ENCODE results near the gene AGAP2. TPM values are rescaled to one million over a fixed set of nuclear protein-coding genes. Genes with fewer than 3 reads are reported as not detected.
A peak's percentile ranks its signal among the peaks of the same experiment; 100 is the strongest.

AGAP2 gene
- 0.72 TPM for polyA plus RNA-seq (2012; ENCODE audit: insufficient read length, low read depth)

GRCh38 chr12:57738661-57739237, at the start of gene AGAP2:
AGAP2 (minus strand) TSS chr12:57738742; CDS start chr12:57738246, 496 bp downstream.
- TF ChIP-seq REST (IDR thresholded peaks at IDR 0.05; ENCODE audit: insufficient read depth in 1 of 2, low read depth in 2 of 2, low read length in 2 of 2) (no peak), FOXP2 (optimal IDR thresholded peaks at IDR 0.05; ENCODE audit: borderline replicate concordance, extremely low read depth, extremely low read length, insufficient read depth) (no peak), POLR2AphosphoS5 (IDR thresholded peaks at IDR 0.05; ENCODE audit: low read depth, low read length) (no peak), TAF1 (IDR thresholded peaks at IDR 0.05; ENCODE audit: borderline replicate concordance, insufficient read depth, low read length) (no peak), SIN3A (IDR thresholded peaks at IDR 0.05; ENCODE audit: borderline replicate concordance, insufficient read depth, low read length) (no peak)

- TF ChIP-seq REST (IDR thresholded peaks at IDR 0.05; ENCODE audit: insufficient read depth in 1 of 2, low read depth in 2 of 2, low read length in 2 of 2), result no peak
- no peak for TF ChIP-seq FOXP2 (optimal IDR thresholded peaks at IDR 0.05; ENCODE audit: borderline replicate concordance, extremely low read depth, extremely low read length, insufficient read depth)
- TF ChIP-seq SIN3A (IDR thresholded peaks at IDR 0.05; ENCODE audit: borderline replicate concordance, insufficient read depth, low read length), result no peak
- no peak for TF ChIP-seq TAF1 (IDR thresholded peaks at IDR 0.05; ENCODE audit: borderline replicate concordance, insufficient read depth, low read length)
- no peak for TF ChIP-seq POLR2AphosphoS5 (IDR thresholded peaks at IDR 0.05; ENCODE audit: low read depth, low read length)
These were observed 45.3 kb upstream of the AGAP2 start for GRCh38 chr12:57783861-57784260.

GRCh38 chr12:57783466-57783801, 44.9 kb upstream of the AGAP2 start:
- TF ChIP-seq TAF1 (IDR thresholded peaks at IDR 0.05; ENCODE audit: borderline replicate concordance, insufficient read depth, low read length) (no peak), SIN3A (IDR thresholded peaks at IDR 0.05; ENCODE audit: borderline replicate concordance, insufficient read depth, low read length) (no peak), POLR2AphosphoS5 (IDR thresholded peaks at IDR 0.05; ENCODE audit: low read depth, low read length) (no peak), FOXP2 (optimal IDR thresholded peaks at IDR 0.05; ENCODE audit: borderline replicate concordance, extremely low read depth, extremely low read length, insufficient read depth) (no peak), REST (IDR thresholded peaks at IDR 0.05; ENCODE audit: insufficient read depth in 1 of 2, low read depth in 2 of 2, low read length in 2 of 2) (no peak)

- TF ChIP-seq FOXP2 (optimal IDR thresholded peaks at IDR 0.05; ENCODE audit: borderline replicate concordance, extremely low read depth, extremely low read length, insufficient read depth) (peak; percentile 98), POLR2AphosphoS5 (IDR thresholded peaks at IDR 0.05; ENCODE audit: low read depth, low read length) (peak; percentile 96), REST (IDR thresholded peaks at IDR 0.05; ENCODE audit: insufficient read depth in 1 of 2, low read depth in 2 of 2, low read length in 2 of 2) (peak; percentile 58 to 68; a peak in 3 of 4 replicates), SIN3A (IDR thresholded peaks at IDR 0.05; ENCODE audit: borderline replicate concordance, insufficient read depth, low read length) (peak; percentile 66; the same call in 1 of the 2 replicates), TAF1 (IDR thresholded peaks at IDR 0.05; ENCODE audit: borderline replicate concordance, insufficient read depth, low read length) (peak; percentile 93)
These were observed 44.3 kb upstream of the AGAP2 start, which contains the start of gene TSFM for GRCh38 chr12:57782608-57783465. TSFM (plus strand) TSS chr12:57782787; CDS start chr12:57782802, 15 bp downstream.
